Fibroblast of skin of right quadriceps (primary cell): Measurements from ENCODE around the gene PRKCA.
"Not testable (repeated sequence)": the region's sequence is repeated elsewhere in the genome, so short reads cannot be mapped to it uniquely, and the experiment has no call there.

Experiments
- DNase-seq: peaks from one replicate; pipeline ENCODE4 v3.0.0-alpha.2; 2013

Gene PRKCA

DNA sequence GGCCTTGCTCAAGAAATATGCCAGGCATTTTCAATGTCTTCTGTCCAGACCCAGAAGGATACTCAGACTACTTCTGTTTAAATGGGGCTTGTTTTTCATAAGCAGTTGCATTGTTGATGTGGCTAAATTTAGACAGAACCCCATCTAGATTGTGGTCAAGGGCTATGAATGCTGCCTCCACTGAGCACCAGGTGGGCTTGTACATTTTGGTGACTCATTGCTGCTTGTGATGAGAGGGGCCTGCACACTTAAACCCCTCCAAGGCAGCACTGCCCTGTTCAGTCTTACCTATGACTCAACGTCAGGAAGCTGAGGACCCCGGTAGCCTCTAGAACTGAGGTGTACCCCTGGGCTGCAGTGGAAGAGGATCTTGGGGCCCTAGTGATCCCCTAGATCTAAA is 144.0 kb downstream of the PRKCA start:
- DNase-seq: peak; percentile 30

DNA sequence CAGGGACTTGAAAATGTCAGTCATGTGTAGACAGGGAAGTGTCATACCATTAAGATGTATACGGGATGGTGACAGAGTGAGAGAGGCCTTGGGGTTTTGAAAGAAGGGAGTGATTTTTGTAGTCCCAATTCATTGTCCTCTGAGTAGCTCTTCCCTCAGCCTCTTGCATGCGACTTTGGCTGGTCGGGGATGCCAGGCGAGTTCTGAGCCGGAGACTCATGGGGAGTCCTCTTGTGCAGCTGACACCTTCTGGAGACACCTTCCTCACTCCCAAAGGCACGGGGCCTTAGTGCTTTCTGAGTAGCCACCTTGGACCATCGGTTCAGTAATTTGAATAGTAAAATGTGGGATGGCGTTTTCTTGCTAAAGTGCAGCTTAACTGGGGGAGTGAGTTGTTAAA is 144.7 kb downstream of the PRKCA start:
- no peak for DNase-seq

DNA sequence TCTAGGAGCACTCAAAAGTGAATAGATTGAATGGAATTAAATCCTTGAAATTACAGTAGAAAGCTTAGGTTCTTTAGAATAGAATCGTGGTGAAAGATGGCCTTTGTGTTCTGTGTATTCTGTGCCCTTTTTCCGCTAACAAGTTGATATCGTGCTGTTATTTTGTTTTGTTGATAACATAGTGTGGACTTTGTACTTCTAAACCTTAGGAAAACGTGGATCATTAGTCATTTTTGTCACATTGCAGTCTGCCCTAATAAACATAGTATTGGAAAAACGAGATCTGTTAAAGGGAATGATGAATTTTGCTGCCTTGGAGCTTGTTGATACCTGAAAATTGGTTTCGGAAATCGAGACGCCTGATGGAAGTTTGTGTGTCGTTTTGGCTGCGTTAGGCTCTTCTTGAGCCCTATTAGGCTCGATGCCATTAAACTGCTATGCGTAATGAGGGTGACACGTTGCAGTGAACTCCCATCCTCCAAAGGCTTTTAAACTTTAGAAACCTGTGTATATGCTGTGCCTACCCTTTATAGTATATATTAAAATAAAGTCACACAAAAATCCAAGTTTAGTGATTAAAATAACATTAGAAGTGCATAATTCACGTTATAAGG is 145.7 kb downstream of the PRKCA start:
- no peak for DNase-seq

DNA sequence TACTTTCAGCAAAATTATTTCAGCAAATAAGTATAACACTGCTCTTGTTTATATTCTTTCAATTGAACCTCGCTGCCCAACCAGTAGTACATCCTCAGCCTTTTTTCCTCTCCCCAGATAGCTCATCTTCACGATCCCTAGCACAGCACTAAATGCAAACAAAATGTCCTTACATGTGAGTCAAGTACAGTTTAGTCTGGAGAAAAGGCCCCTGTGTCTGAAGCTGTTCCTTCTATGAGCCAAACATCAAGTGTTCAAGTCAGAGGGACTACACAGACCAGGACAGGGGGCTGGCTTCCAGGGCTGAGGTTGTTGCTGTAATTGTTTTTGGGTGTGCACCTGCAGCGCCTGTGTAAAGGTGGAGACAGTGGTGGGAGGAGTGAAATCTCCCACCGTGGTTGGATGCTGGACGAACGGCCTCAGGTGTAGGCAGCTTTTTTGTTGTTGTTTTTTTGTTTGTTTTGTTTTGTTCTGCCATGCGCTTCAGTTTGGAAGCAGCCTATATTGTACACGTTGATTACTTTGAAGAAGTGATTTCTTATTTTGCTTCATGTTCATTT is 147.1 kb downstream of the PRKCA start:
- no peak for DNase-seq

DNA sequence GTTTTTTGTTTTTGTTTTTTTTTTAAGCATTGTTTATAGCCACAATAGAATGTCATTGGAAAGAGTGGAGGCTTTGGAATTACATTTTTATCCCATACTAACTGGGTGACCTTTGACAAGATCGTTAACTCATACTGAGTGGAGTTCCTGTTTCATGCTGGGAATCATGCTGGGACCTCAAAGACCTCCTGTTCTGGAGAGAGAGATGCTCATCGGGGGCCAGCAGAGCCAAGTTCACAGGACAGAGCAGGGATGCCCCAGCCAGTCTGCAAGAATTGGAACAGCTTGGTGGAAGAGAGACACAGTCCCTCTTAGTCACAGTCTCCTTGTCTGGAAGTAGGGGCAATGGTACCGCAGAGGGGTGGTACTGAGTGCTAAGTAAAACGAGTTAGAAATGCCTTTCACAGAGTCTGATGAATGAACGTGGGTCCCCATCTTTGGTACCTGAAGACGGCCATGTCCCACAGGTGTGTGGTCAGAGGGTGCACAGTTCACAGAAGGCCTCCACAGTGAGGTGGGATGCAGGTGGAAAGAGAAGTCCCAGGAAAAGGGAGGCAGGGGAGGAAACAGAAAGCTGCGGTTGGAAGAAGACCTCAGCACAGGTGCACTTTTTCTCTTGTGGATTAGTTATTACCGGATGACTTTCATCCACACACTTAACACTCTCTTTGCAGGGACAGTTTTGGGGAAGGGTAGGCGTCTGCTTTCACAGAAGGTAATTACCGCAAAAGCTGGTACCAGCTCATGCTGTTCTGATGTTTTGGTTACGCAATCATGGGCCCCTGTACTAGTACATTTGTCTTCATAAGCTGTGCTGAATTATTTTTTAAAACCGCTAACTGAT is 147.8 kb downstream of the PRKCA start:
- no peak for DNase-seq

DNA sequence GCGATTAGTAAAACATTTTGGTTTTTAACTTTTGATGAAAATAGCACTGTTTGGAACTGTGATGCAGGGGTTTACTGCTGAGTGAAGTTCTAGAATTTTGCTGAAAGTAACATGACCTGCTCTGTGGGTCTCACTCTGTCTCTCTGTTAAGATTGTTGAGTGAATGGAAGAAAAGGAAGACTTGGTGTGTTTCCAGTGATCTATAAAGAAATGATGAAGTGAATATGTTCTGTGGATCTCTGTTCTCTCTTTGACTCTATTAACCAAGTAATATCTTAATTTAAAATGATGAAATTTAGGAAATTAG is 148.4 kb downstream of the PRKCA start:
- no peak for DNase-seq

DNA sequence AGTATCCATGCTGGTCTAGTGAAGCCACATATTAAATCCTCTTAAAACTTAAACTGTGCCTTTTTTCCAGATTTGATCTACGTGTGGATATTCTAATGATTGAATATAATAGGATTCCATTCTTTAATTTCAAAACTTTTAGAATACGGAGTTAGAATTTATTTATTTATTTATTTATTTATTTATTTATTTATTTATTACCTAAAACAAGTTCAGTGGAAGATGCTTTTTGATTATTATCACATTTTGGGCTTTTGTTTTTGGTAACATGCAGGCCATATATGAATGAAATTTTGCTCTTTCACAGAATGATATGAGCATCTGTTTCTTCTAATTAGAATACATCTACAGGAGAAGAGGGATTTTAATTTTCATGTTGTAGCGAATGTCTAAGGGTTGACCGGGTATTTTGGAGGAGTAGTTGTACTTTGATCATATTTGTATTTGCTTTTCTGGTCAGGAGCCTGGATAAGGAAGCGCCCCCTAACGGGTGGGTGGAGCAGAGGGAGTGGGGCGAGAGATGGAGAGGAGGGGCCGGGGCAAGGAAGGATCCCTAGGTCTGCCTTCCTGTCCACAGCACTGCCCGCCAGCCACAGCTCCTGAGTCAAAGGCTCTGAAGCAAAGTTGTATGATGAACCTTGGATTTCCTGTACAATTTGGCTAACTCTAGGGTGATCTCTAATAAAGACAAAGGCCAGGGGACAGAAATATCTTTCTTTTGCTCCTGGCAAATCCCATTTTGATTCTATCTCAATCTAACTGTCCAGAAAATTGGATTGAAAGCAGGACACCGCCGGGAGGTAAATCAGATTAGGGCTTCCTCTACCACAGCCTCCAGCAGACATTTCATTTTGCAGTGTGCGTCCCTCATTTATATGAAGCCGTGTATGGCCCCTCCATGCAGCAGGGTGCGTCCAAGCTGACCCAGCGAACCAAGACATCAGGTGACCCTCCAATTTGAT is 149.1 kb downstream of the PRKCA start:
- no peak for DNase-seq

DNA sequence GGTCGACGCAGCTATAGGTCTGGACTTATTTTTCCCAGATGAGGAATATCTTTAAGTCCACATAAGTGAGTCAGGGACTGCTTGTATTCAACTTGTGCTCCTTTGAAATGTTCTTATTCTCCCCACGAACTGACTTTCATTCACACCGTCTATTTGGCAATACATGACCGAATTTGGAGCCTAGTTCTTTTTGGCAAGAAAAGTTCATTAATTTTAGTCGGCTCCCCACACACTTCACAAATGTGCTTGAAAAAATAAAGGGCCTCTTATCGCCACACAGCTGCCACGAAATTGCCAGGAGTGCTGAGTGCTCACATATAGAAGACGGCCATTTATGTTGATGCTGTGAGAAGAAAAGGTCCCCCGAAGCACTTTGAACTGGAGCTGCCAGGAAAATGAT is 152.6 kb downstream of the PRKCA start:
- no peak for DNase-seq

DNA sequence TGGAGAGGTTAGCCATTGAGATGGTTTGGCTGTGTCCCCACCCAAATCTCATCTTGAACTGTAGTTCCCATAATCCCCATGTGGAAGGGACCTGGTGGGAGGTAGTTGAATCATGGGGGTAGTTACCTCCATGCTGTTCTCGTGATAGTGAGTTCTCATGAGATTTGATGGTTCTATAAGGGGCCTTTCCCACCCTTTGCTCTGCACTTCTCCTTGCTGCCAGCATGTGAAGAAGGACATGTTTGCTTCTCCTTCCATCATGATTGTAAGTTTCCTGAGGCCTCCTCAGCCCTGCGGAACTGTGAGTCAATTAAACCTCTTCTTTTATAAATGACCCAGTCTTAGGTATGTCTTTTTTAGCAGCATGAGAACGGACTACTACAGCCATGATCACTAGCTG is 155.1 kb downstream of the PRKCA start:
- not testable (repeated sequence) for DNase-seq

DNA sequence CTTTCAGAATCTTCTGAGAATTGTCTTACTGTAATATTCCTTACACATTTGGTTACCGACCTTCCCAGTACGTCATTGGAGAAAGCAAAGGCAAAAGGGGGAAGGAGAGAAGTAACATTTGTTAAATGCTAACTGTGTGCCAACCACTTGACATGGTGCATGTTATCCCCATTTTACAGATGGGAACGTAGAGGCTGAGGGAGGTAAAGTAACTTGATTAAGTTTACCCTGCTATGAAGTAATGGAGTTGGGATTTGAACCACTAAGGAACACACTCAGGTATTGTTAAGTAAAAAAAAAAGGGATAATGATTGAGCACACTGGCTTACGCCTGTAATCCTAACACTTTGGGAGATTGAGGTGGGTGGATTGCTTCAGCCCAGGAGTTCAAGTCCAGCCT is 156.4 kb downstream of the PRKCA start:
- DNase-seq: no peak

DNA sequence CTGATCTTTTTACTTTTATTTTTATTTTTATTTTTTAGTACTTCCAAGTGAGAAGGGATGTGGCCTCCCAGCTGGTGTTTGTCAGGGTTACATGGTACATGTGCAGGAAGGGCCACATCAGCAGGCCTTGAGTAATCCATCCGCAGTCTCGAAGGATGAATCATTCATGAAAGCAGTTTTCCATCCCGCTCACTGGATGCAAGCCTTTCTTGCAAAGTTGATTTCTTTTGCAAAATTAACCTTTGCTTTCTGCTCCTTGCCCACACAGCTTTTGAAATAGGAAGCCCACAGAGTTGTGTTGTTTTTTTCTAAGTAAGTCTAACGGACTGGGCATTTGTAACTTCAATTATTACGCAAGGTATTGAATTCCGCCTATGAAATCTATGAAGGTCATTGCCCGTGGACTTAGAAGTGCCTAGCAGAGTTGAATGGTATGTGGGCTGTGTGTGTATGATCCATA is 157.4 kb downstream of the PRKCA start:
- DNase-seq: peak; percentile 97

DNA sequence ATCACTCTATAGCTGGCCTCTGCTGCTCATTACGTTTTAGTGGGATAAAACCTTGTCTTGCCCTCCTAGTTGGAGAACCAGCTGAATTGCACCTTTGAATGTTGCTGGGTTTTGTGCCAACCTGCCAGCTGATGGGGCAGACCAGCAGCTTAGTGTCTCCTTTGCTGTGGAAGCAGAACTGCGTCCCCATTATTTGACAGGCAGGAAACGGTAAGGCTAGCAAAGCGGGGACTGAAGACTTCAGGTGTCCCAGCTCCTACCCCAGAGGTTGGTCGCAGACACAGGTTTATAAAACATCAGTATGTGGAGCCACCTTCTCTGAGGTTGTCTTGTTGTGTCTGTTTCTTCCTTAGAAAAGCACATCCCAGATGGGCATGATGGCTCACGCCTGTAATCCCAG is 158.1 kb downstream of the PRKCA start:
- no peak for DNase-seq

DNA sequence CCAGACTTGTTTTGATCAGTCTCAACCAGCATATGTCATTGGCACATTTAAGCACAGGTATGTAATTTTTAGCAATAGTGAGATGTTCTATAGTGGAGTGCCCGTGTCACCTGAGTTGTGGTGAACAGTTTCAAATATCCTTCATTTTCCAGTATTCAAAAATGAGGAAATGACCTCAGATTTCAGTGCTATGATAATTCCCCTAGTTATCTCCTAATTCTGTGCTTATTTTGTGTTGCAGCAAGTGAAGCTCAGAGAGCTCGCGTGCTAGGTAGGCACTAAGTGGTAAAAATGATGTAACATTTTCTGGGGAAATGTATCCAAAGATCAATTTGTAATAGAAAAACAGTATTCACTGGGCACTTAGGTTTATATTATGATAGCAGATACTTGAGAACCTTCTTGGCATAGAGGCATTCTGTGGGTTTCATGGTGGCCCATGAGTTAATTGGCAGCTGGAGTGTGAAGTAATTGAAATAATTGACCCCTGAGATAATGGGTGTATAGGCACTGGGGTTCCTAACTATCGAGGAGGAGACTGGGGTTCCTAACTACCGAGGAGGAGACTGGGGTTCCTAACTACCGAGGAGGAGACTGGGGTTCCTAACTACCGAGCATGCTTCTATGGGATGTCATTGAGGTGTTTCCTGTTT is 159.1 kb downstream of the PRKCA start:
- no peak for DNase-seq

DNA sequence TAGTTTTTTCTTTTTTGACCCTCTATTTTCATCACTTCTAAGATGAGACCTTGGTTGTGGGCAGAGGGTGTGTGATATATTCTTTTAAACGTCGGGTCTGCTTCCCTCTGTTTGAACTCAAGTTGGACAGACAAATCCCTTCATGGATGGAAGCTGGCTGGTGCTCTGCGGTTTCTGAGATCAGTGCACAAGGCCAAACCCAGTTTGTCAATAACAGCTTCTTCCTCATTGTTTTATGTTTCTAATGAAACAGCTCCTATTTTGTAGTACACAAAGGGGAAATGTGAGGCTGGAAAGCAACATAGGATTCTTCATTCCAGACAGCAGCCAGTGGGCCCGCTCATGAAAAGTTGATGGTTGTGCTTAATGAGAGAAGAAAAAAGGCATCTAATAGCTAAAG is 159.6 kb downstream of the PRKCA start:
- no peak for DNase-seq

DNA sequence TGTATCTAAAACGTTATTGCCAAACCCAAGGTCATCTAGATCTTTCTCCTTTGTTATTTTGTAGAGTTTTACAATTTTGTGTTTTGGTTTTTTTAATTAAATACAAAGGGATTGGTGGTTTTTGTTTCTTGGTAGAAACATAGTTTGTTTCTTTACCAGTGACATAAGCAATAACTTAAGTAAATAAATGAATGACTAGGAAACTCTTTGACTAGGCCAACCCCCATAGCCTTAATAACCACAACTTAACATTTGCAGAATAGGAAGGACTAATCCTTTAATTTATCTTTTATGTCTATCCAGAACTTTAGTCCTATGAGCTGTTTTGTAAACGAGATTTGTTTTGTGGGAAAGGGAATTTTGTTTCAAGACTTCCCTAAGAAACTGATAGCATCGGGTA is 162.5 kb downstream of the PRKCA start:
- DNase-seq: no peak

DNA sequence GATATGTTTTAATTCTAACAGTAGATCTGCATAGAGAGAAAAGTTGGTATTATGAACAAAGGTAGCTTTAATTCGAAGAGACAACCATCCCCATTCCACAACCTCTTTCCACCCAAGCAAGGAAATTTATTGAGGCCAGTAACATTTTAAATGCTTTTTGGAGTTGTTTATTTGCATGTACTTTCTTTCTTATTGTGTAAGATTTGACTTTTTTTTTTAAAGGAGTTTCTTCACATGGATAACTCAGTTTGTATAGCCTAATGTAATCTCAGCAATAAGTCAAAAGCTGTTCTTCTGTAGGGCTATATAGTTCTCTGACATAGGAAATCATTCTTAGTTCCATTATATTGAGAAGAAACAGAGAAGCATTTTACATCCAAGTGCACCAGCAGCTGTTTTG is 163.3 kb downstream of the PRKCA start:
- no peak for DNase-seq

DNA sequence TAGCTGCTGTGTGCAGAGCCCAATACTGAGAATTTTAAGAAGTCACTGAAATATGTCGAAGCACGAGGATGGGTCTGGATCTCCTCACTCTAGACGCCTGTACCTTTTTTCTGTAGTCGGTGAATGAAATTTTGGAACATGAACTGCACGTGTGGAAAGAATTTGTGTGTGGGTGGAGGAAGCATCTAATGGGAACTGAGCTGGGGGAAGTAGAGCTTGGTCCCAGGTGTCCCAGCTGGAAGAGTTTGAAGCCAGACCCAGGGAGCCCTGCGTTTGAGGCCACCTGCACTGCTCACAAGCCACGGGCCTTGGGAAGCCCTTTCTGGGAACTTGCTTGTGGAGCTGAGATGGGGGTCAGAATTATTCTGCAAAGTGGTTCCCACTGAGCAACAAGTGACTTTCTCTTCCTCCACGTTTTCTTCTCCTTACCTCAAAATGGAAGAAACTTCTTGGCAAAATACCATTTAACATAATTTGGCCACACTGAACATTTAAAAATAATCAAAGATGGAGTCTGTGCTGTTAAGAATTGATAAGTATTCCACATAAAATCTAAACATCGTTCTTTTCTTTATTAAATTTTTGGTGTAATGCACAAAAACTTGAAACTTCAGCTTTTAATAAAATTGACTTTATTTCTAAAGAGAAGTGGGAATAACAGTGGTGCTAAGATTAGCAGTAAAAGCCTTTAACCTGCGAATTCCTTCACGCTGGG is 163.8 kb downstream of the PRKCA start:
- no peak for DNase-seq

DNA sequence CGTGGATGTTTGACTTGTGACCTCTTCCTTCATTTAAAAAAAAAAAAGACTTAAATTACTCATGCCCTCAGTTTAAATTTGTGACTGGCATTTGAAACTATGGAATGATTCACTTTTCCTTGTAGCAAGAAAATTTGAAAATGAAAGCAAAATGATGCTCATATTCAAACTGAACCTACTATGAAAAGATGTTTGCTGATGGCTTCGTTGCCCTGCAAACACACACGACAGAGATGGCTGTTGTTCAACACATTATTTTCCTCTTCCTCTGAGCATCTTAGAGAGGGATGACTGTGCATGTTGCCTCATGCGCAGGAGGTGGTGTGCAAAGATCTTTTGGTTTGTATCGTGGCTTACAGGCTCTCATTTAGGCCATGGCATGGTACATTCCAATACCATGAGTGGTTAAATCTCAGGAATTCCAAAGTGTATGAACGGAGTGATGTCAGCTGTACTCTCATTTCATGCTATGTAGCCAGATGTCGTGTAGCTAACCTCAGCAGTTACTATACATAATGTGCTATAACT is 164.5 kb downstream of the PRKCA start:
- peak; percentile 99 for DNase-seq

DNA sequence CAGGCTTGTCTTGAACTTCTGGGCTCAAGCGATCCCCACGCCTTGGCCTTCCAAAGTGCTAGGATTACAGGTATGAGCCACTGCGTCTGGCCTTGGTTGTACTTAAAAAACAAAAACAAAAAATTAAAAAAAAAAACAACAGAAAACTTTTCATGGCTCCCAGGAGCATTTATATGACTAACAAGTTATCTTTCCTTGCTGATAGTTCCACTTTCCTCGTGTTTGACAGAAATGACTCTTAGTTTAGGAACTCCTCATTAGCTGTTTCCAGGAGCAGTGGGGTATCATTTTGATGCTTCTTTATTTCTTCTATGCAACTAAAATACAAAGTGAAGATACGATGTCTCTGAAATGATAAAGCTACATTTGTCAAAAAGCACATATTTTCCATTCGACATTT is 165.4 kb downstream of the PRKCA start:
- peak; percentile 42 for DNase-seq

DNA sequence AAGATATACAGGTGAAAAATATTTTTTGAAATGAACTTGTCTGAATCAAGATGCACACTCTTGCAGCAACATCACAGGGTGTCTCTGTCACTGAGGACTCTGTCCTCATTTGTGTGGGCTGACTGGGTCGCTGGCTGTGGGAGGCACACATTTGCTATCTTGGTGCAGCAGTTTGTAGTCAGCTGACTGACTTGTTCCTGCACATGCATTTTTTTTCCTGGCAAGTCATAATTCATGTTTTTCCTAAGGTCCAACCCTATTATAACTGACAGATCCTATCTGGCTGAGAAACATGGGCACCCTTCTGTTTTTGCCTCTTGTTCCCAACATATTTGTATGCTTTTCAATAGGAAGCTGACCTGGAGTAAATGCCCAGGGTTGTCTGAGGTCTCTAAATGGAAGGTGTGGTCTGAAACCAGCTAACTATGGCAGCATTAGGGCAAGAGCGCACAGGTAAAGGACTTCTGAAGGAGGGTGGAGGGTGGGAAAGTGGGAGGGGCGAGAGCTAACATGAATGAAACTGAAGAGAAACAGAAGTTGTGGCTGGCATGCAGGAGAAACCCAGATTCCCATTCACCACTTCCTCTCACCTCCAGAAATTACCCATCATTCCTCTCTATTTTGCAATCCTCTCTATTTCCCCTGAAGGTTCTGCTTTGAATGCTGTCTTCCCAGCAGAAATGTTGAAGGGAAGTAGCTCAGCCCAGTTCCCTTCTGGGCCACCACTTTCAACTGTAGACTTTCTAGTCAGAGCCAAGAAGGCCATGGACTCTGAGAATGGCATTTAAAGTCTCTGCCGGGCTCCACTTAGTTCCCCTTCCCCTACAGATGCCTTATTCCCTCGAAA is 166.1 kb downstream of the PRKCA start:
- peak; percentile 26 for DNase-seq

DNA sequence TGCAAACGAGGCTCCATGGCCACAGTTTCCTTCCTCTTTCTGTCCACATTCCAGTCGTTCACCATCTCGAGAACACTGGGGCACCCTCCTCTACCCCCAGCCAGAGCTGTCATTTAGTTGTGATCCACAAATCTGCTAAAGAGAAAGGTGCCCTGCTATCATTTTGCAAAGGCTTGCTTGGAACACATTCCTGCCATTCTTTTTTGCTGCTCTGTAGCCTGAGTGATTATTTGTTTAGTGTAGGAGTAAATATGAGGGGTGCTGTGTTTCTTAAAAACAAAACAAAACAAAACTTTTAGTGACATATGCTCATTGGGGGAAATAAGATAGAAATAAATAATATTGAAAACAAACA is 166.7 kb downstream of the PRKCA start:
- no peak for DNase-seq
